ENCODE measurements around the gene CPA2. TPM values are rescaled to one million over a fixed set of nuclear protein-coding genes. Genes with fewer than 3 reads are reported as not detected.

CPA2 gene
- total and polyA plus RNA-seq, 2 donors (not counting 1 experiment from before 2014, with no cell fraction given): 0.06 TPM; not detected in 1

- Histone ChIP-seq H3K36me3 (ENCODE audit: control insufficient read depth, insufficient read depth, low read length) (peaks cover 2% of the 10 kb centered on the region), H2AFZ (ENCODE audit: low read length) (no peak overlapping the region), H4K20me1 (ENCODE audit: control insufficient read depth, extremely low read depth, insufficient read depth, low read length) (no peaks in the 10 kb centered on the region), H3K4me1 (ENCODE audit: control insufficient read depth, extremely low read depth, insufficient read depth, low read length) (no peaks in the 10 kb centered on the region), H3K79me2 (ENCODE audit: control insufficient read depth, insufficient read depth, low read length) (no peaks in the 10 kb centered on the region), H3K9me3 (ENCODE audit: control insufficient read depth, insufficient read depth, low read depth, low read length) (no peaks in the 10 kb centered on the region), H3K4me3 (replicated peaks in 1 of 4; ENCODE audit: control extremely low read depth in 1 of 4, insufficient read depth in 1 of 4, low read depth in 3 of 4, low read length in 4 of 4) (no peak overlapping the region), H3K4me2 (ENCODE audit: extremely low read depth, insufficient read depth, low read length) (no peak overlapping the region), H3K27me3 (ENCODE audit: control insufficient read depth, insufficient read depth, low read length) (no peaks in the 10 kb centered on the region), H3K9ac (ENCODE audit: insufficient read depth, low read length) (no peak overlapping the region), H3K27ac (ENCODE audit: insufficient read depth, low read length) (no peak overlapping the region)
- DNase-seq (ENCODE audit: low read depth in 2 of 2): no peak
- TF ChIP-seq EZH2 (IDR thresholded peaks at IDR 0.05; ENCODE audit: low read length, missing control alignments): no peak
- no peak for TF ChIP-seq CTCF (conservative IDR thresholded peaks at IDR 0.05 in 1 of 2, IDR thresholded peaks at IDR 0.05 in 1 of 2; ENCODE audit: low read depth in 1 of 2, low read length in 2 of 2)
These were observed 37.3 kb downstream of the CPA2 start for GRCh38 chr7:130303982-130304381.

GRCh38 chr7:130304878-130305277, 38.2 kb downstream of the CPA2 start:
- Histone ChIP-seq H3K9me3 (ENCODE audit: control insufficient read depth, insufficient read depth, low read depth, low read length) (no peaks in the 10 kb centered on the region), H3K79me2 (ENCODE audit: control insufficient read depth, insufficient read depth, low read length) (no peaks in the 10 kb centered on the region), H3K27me3 (ENCODE audit: control insufficient read depth, insufficient read depth, low read length) (no peaks in the 10 kb centered on the region), H3K4me1 (ENCODE audit: control insufficient read depth, extremely low read depth, insufficient read depth, low read length) (no peaks in the 10 kb centered on the region), H2AFZ (ENCODE audit: low read length) (no peak overlapping the region), H3K4me2 (ENCODE audit: extremely low read depth, insufficient read depth, low read length) (no peak overlapping the region), H3K36me3 (ENCODE audit: control insufficient read depth, insufficient read depth, low read length) (peaks cover 2% of the 10 kb centered on the region), H3K4me3 (replicated peaks in 1 of 4; ENCODE audit: control extremely low read depth in 1 of 4, insufficient read depth in 1 of 4, low read depth in 3 of 4, low read length in 4 of 4) (no peak overlapping the region), H3K9ac (ENCODE audit: insufficient read depth, low read length) (no peak overlapping the region), H4K20me1 (ENCODE audit: control insufficient read depth, extremely low read depth, insufficient read depth, low read length) (no peaks in the 10 kb centered on the region), H3K27ac (ENCODE audit: insufficient read depth, low read length) (no peak overlapping the region)
- no peak for DNase-seq (ENCODE audit: low read depth in 2 of 2)
- TF ChIP-seq CTCF (conservative IDR thresholded peaks at IDR 0.05 in 1 of 2, IDR thresholded peaks at IDR 0.05 in 1 of 2; ENCODE audit: low read depth in 1 of 2, low read length in 2 of 2) (no peak), EZH2 (IDR thresholded peaks at IDR 0.05; ENCODE audit: low read length, missing control alignments) (no peak)

GRCh38 chr7:130305433-130306042, 38.9 kb downstream of the CPA2 start:
- Histone ChIP-seq H3K9me3 (ENCODE audit: control insufficient read depth, insufficient read depth, low read depth, low read length) (no peaks in the 10 kb centered on the region), H3K27me3 (ENCODE audit: control insufficient read depth, insufficient read depth, low read length) (no peaks in the 10 kb centered on the region), H3K9ac (ENCODE audit: insufficient read depth, low read length) (no peak overlapping the region), H3K4me3 (replicated peaks in 1 of 4; ENCODE audit: control extremely low read depth in 1 of 4, insufficient read depth in 1 of 4, low read depth in 3 of 4, low read length in 4 of 4) (no peak overlapping the region), H4K20me1 (ENCODE audit: control insufficient read depth, extremely low read depth, insufficient read depth, low read length) (no peaks in the 10 kb centered on the region), H3K27ac (ENCODE audit: insufficient read depth, low read length) (no peak overlapping the region), H3K79me2 (ENCODE audit: control insufficient read depth, insufficient read depth, low read length) (no peaks in the 10 kb centered on the region), H2AFZ (ENCODE audit: low read length) (no peak overlapping the region), H3K36me3 (ENCODE audit: control insufficient read depth, insufficient read depth, low read length) (peaks cover 2% of the 10 kb centered on the region), H3K4me2 (ENCODE audit: extremely low read depth, insufficient read depth, low read length) (no peak overlapping the region), H3K4me1 (ENCODE audit: control insufficient read depth, extremely low read depth, insufficient read depth, low read length) (no peaks in the 10 kb centered on the region)
- DNase-seq (ENCODE audit: low read depth in 2 of 2): no peak
- TF ChIP-seq EZH2 (IDR thresholded peaks at IDR 0.05; ENCODE audit: low read length, missing control alignments) (no peak), CTCF (conservative IDR thresholded peaks at IDR 0.05 in 1 of 2, IDR thresholded peaks at IDR 0.05 in 1 of 2; ENCODE audit: low read depth in 1 of 2, low read length in 2 of 2) (no peak)
